ENCODE data around the gene TIMM44. TPM values are rescaled to one million over a fixed set of nuclear protein-coding genes. Genes with fewer than 3 reads are reported as not detected.

Gene TIMM44
- total RNA-seq, 1 experiment from 2014 or later, result 114 TPM

DNA sequence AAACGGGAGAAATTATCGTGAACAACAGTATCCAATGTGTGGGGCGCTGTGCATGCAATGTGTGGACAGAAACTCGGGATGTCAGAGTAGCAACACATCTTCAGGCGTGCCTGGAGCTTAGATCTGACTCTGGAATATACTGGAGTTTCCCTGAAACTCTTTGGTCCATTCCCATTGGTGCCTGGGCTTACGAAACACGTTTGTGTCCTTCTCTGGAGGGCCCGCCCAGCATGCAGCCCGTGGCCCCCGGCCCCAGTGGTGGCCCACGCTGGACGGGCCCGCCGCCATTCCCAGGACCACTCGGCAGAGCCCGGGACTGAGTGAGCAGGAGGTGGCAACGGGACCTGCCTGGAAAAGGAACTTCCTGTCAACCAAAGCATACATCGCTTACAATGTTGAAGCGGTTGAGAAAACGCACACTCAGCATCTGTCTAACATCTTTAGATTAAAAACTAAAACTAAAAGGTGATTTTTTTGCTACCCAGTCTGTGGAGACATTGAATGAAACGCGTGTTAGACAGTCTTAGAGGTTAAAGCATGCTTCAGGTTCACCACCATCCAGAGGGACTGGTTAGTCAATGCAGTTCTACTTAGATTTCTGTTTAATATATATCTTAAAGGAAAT lies 19.3 kb upstream of the TIMM44 start:
- no peak overlapping the region for H3K4me2 ChIP-seq (ENCODE audit: insufficient read depth, insufficient read length, low read length)
- H3K9ac ChIP-seq (ENCODE audit: extremely low read depth, insufficient read length, low read length), result no peak overlapping the region
- H2BK15ac ChIP-seq (ENCODE audit: low read depth, low read length), result no peak overlapping the region
- DNase-seq, result no peak
- no peak overlapping the region for H2BK20ac ChIP-seq (ENCODE audit: low read depth, low read length, poor library complexity, severe bottlenecking)
- no peaks in the 10 kb centered on the region for H3K27me3 ChIP-seq (ENCODE audit: insufficient read depth, low read length)
- no peak overlapping the region for H2AFZ ChIP-seq (ENCODE audit: low read length)
- H3K27ac ChIP-seq (ENCODE audit: insufficient read length, low read depth, low read length), result no peak overlapping the region
- no peak overlapping the region for H2AK5ac ChIP-seq (ENCODE audit: insufficient read length, low read length)
- no peaks in the 10 kb centered on the region for H4K20me1 ChIP-seq (ENCODE audit: control insufficient read depth, insufficient read depth, insufficient read length)
- H2BK12ac ChIP-seq (ENCODE audit: insufficient read length, low read depth, low read length), result no peak overlapping the region
- H3K23ac ChIP-seq (ENCODE audit: insufficient read length, low read depth, low read length), result no peak overlapping the region
- H4K8ac ChIP-seq (replicated peaks; ENCODE audit: insufficient read length, low read depth, low read length), result no peak overlapping the region
- H3K9me3 Mint-ChIP-seq, result no peaks in the 10 kb centered on the region; a peak in 1 of 5 replicates
- H3K79me1 ChIP-seq (ENCODE audit: insufficient read depth, low read depth, low read length, poor library complexity, severe bottlenecking), result no peaks in the 10 kb centered on the region
- no peaks in the 10 kb centered on the region for H3K27me3 Mint-ChIP-seq (ENCODE audit: low read depth)
- no peaks in the 10 kb centered on the region for H3K9me3 ChIP-seq (ENCODE audit: control insufficient read depth, low read depth, low read length)
- H2BK120ac ChIP-seq (ENCODE audit: low read depth, low read length, poor library complexity, severe bottlenecking), result no peak overlapping the region
- no peak overlapping the region for H3K18ac ChIP-seq (ENCODE audit: insufficient read length, low read depth, low read length)
- no peaks in the 10 kb centered on the region for H3K23me2 ChIP-seq (ENCODE audit: insufficient read length, low read depth, low read length, poor library complexity, severe bottlenecking)
- H2BK5ac ChIP-seq (ENCODE audit: insufficient read length, low read length), result no peak overlapping the region
- no peak overlapping the region for H3K27ac Mint-ChIP-seq
- H4K5ac ChIP-seq (ENCODE audit: insufficient read length, low read depth, low read length), result no peak overlapping the region
- no peak overlapping the region for H3T11ph ChIP-seq (ENCODE audit: low read length)
- H3K4me1 ChIP-seq (ENCODE audit: insufficient read depth, low read length), result no peaks in the 10 kb centered on the region
- peaks cover 30 to 69% (median 64%) of the 10 kb centered on the region in 3 experiments for H3K36me3 Mint-ChIP-seq (ENCODE audit: insufficient read depth in 1 of 3, low read depth in 3 of 3)
- no peak overlapping the region for H3K4me3 Mint-ChIP-seq
- no CpG with 5 or more reads among the region's 22 CpGs for WGBS (ENCODE audit: extremely low coverage, insufficient read length, low lambda C conversion rate)
- no peak overlapping the region for H3K14ac ChIP-seq (ENCODE audit: insufficient read depth, low read length)
- no peaks in the 10 kb centered on the region for H3K79me2 ChIP-seq (ENCODE audit: insufficient read depth, low read length)
- no peak overlapping the region for H3K56ac ChIP-seq (ENCODE audit: insufficient read length, low read depth, low read length)
- no peak overlapping the region for H3K4ac ChIP-seq (ENCODE audit: low read depth, low read length)
- no peak overlapping the region for H4K91ac ChIP-seq (ENCODE audit: insufficient read length, low read depth, low read length)
- TF ChIP-seq, protein P1, sequence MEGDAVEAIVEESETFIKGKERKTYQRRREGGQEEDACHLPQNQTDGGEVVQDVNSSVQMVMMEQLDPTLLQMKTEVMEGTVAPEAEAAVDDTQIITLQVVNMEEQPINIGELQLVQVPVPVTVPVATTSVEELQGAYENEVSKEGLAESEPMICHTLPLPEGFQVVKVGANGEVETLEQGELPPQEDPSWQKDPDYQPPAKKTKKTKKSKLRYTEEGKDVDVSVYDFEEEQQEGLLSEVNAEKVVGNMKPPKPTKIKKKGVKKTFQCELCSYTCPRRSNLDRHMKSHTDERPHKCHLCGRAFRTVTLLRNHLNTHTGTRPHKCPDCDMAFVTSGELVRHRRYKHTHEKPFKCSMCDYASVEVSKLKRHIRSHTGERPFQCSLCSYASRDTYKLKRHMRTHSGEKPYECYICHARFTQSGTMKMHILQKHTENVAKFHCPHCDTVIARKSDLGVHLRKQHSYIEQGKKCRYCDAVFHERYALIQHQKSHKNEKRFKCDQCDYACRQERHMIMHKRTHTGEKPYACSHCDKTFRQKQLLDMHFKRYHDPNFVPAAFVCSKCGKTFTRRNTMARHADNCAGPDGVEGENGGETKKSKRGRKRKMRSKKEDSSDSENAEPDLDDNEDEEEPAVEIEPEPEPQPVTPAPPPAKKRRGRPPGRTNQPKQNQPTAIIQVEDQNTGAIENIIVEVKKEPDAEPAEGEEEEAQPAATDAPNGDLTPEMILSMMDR (conservative IDR thresholded peaks at IDR 0.05), result no peak
- peaks cover 0 to 2% of the 10 kb centered on the region in 2 experiments; a peak in 1 of 4 replicates for H3K4me1 Mint-ChIP-seq
